Measurements from ENCODE around the gene CAPN9.
"Not testable (repeated sequence)": the region's sequence is repeated elsewhere in the genome, so short reads cannot be mapped to it uniquely, and the experiment has no call there.

Gene CAPN9

GRCh38 chr1:230747890-230748800, 957 bp downstream of the CAPN9 start:
- no peak for DNase-seq

- DNase-seq = no peak
Measured at GRCh38 chr1:230749150-230749549, 2.0 kb downstream of the CAPN9 start.

GRCh38 chr1:230749635-230750034, 2.4 kb downstream of the CAPN9 start:
- DNase-seq = no peak

GRCh38 chr1:230750576-230750975, 3.4 kb downstream of the CAPN9 start:
- no peak for DNase-seq

- no peak for DNase-seq
Measured at GRCh38 chr1:230750986-230751625, 3.9 kb downstream of the CAPN9 start.

DNA sequence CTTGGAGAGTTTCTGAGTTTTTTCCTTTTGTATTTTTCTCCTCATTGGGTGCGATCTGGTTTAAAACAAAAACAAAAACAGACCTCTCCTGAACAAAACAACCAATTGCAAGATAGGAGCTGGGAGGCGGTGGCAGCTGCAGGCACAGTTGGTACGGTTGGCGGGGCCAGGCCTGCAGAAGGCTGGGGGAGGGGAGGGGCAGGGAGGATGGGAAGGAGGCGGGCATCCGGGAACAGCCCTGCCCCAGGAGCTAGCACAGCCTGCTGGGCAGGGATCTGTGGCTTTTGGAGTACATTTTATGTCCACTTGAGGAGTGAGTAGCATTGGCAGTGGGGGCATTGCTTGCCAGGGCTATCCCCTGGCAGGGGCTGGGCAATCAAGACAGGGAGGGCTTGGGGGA, 5.2 kb downstream of the CAPN9 start:
- DNase-seq = no peak

DNA sequence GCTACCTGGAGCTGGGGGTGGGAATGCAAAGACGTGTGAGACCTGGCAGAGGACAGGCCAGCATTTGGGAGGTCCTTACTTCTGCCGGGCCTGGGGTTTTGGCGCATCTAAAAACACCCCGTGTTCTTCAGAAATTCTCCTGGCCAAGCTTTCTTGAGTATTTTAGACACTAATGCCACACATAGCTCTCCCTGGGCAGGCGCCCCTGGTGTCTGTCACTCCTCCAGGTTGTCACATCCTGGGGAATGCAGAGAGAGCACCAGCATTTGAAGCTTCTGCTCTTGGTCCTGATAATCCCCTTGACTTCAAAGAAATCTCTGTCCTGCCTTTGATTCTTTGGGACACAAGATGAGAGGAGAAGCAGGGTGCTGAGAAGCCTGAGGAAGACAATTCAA, 6.0 kb downstream of the CAPN9 start:
- DNase-seq = no peak

DNA sequence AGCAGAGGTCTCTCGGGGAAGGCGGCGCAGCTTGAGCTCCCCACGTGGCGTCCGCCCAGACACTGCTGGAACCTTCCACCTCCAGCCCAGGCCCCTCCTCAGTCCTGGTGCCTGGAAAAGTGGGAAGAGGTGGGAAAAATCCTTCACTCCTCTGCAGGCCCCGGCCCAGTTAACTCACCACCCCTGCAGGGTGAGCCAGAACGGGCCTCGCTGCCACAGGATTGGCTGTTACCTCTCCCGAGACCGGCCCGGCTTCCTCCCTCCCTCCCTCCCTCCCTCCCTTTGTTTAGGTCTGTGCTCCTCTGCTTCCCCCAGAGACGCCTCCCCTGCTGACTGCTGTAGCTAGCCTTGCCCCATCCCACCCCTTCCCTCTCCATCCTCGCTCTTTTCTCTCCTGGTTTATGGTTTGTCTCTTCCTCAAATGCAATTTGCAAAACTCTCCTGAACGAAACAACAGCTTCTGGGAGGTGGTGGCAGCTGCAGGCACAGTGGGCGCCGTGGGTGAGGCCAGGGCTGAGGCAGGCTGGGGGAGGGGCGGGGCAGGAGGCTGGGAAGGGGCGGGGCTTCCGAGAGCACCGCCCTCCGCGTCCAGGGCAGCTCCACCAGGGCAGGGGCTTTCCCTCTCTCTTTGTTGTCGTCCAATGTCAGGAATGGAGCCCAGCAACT, 6.5 kb downstream of the CAPN9 start:
- no peak for DNase-seq

GRCh38 chr1:230754796-230755195, 7.6 kb downstream of the CAPN9 start:
- no peak for DNase-seq

- DNase-seq = no peak
Measured at GRCh38 chr1:230757856-230758708, 10.9 kb downstream of the CAPN9 start.

- no peak for DNase-seq
Measured at GRCh38 chr1:230758709-230759368, 11.7 kb downstream of the CAPN9 start.

DNA sequence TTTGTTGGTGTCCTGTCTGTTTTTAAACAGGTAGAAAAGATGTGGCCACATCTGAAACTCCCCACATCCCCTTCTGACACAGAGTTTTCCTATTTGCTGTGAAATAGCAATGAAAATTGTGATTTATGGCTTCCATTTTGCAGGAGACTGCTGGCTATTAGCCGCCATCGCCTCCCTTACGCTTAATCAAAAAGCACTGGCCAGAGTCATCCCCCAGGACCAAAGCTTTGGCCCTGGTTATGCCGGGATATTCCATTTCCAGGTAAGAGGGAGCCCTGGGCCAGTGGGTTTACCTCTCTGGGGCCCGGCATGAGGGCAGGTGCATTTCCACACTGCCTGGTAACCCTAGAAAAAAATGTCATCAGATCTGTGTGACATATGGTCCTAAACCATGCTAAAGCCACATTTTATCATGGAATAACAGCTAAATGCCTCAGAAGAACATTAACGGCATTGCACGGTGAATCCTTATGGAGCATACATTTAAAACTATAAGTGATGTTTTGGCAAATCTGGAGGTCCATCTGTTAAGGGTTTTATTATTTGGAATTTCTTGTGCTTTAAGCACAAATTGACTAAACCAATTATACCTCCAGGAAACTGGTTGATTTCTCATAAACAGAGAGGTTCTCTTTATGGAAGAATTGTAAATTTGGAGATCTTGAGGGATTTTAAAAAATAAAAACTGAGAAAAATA, 12.3 kb downstream of the CAPN9 start:
- no peak for DNase-seq

- DNase-seq = no peak
Measured at GRCh38 chr1:230760360-230760827, 13.2 kb downstream of the CAPN9 start.

DNA sequence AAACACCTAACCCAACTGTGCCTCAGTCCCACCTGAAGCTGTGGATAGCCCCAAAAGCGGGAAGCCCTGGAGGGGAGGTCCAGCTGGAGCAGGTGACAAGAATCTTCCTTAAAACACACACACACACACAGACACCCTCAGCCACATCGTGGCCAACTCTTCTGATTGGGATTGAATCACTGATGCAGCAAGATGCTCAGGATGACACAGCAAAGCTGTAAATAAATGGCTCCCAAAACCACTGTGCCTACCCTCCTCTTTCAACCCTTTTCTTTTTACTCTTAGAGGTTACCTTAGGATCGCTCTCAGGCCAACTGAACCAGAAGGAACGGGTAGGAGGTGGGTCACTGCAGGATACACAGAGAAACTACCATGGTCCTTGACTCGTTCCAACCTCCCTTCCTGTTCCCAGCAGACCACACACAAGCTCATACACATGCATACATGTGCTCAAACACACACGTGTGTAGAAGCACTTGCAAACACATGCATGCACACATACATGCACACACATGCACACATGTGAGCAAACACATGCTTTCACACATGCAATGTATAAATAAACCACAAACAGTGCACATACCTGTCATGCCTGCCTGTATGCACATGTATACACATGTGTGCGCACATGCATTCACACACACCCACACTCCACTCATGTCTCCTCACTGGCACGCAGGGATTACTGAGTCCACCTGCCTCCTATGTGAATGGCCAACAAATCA, 14.4 kb downstream of the CAPN9 start:
- DNase-seq = no peak

GRCh38 chr1:230763927-230764591, 16.9 kb downstream of the CAPN9 start:
- no peak for DNase-seq

DNA sequence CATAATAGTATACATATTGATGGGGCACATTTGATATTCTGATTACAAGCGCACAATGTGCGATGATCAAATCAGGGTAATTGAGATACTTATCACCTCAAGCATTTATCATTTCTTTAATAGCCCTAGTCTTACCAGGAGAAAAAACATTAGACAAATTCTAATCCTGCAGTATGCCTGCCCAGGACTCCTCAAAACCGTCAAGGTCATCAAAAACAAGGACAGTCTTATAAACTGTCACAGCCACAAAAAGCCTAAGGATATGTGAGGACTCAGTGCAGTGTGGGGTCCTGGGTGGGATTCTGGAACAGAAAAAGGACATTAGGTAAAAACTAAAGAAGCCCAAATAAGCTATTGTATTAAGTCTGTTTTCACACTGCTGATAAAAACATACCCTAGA, 19.1 kb downstream of the CAPN9 start:
- DNase-seq = no peak

DNA sequence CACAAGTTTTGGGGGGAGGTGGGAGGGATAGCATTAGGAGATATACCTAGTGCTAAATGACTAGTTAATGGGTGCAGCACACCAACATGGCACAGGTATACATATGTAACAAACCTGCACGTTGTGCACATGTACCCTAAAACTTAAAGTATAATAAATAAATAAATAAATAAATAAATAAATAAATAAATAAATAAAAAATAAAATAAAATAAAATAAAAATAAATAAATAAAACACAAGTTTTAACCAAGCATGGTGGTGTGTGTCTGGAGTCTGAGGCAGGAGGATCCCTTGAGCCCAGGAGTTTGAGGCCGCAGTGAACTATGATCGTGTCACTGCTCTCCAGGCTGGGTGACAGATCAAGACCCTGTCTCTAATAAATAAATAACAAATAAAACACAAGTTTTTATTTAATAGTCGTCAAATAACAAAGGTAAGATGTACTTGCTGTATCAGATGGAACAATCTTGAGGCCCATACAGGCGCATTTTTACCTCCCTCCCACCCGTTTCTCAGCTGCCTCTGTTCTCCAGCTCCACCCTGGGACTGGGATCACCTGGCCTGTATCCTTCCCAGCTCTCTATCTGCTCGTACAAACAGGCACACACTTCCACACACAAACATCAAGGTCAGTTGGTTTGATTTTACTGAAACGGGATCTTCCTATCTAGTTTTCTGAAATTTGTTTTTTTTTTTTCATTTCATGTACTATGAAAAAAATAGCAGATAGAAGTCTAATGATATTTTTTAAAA, 20.8 kb downstream of the CAPN9 start:
- DNase-seq = not testable (repeated sequence)

- DNase-seq = no peak
Measured at GRCh38 chr1:230768903-230769570, 21.8 kb downstream of the CAPN9 start.

- no peak for DNase-seq
Measured at GRCh38 chr1:230770317-230770716, 23.1 kb downstream of the CAPN9 start.
